WTC11 (cell line): Measurements from ENCODE around the gene FHIT.

Experiments
- FOXJ3 ChIP-seq: sonication (generic); formaldehyde crosslinking; IDR thresholded peaks from 2 replicates; pipeline ENCODE4 v1.9.0; 2021; ENCODE audit warnings: missing genetic modification reagents, mild to moderate bottlenecking, borderline replicate concordance
- TF ChIP-seq, protein P1 (sequence below): sonication (generic); formaldehyde crosslinking; conservative IDR thresholded peaks from 2 replicates; pipeline ENCODE4 v1.8.1; 2022; ENCODE audit warnings: mild to moderate bottlenecking, missing genetic modification reagents
- TF ChIP-seq, protein P2 (sequence below): fragments of 250-450 bp; sonication (Bioruptor Pico); IDR thresholded peaks from 2 replicates; pipeline ENCODE4 v2.1.2; 2022; ENCODE audit warnings: mild to moderate bottlenecking, moderate library complexity
- TF ChIP-seq, protein P3 (sequence below): fragments of 200-600 bp; IDR thresholded peaks from 2 replicates; pipeline ENCODE4 v1.8.0; 2022; ENCODE audit warnings: antibody characterized with exemption
- TF ChIP-seq, protein P4 (sequence below): fragments of 250-450 bp; sonication (Bioruptor Pico); IDR thresholded peaks from 2 replicates; pipeline ENCODE4 v1.9.0; 2021; ENCODE audit warnings: mild to moderate bottlenecking

DNA sequence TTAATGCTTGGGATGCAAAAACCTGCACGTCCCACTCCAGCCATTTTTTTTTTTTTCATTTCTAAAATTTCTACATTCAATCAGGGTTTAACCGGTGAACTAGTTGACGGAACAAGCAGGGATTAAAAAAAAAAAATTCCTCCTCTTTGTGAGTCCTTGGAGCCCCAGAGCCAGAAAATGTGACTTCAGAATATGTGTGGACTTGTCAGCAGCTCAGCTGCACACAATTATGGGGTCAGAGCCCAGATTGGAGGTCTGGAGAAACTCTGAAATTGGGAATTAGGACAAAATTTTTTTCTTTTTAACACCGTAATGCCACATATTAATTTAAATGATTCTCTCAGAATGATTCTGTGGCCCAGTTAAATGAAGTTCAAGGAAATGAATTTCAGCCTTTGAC, 1280.5 kb downstream of the FHIT start:
- TF ChIP-seq, protein P1, sequence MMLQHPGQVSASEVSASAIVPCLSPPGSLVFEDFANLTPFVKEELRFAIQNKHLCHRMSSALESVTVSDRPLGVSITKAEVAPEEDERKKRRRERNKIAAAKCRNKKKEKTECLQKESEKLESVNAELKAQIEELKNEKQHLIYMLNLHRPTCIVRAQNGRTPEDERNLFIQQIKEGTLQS (CRISPR knock-in tag), result no peak
- TF ChIP-seq, protein P2, sequence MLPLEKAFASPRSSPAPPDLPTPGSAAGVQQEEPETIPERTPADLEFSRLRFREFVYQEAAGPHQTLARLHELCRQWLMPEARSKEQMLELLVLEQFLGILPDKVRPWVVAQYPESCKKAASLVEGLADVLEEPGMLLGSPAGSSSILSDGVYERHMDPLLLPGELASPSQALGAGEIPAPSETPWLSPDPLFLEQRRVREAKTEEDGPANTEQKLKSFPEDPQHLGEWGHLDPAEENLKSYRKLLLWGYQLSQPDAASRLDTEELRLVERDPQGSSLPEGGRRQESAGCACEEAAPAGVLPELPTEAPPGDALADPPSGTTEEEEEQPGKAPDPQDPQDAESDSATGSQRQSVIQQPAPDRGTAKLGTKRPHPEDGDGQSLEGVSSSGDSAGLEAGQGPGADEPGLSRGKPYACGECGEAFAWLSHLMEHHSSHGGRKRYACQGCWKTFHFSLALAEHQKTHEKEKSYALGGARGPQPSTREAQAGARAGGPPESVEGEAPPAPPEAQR (CRISPR knock-in tag), result no peak
- TF ChIP-seq, protein P3, sequence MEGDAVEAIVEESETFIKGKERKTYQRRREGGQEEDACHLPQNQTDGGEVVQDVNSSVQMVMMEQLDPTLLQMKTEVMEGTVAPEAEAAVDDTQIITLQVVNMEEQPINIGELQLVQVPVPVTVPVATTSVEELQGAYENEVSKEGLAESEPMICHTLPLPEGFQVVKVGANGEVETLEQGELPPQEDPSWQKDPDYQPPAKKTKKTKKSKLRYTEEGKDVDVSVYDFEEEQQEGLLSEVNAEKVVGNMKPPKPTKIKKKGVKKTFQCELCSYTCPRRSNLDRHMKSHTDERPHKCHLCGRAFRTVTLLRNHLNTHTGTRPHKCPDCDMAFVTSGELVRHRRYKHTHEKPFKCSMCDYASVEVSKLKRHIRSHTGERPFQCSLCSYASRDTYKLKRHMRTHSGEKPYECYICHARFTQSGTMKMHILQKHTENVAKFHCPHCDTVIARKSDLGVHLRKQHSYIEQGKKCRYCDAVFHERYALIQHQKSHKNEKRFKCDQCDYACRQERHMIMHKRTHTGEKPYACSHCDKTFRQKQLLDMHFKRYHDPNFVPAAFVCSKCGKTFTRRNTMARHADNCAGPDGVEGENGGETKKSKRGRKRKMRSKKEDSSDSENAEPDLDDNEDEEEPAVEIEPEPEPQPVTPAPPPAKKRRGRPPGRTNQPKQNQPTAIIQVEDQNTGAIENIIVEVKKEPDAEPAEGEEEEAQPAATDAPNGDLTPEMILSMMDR, result no peak
- TF ChIP-seq, protein P4, sequence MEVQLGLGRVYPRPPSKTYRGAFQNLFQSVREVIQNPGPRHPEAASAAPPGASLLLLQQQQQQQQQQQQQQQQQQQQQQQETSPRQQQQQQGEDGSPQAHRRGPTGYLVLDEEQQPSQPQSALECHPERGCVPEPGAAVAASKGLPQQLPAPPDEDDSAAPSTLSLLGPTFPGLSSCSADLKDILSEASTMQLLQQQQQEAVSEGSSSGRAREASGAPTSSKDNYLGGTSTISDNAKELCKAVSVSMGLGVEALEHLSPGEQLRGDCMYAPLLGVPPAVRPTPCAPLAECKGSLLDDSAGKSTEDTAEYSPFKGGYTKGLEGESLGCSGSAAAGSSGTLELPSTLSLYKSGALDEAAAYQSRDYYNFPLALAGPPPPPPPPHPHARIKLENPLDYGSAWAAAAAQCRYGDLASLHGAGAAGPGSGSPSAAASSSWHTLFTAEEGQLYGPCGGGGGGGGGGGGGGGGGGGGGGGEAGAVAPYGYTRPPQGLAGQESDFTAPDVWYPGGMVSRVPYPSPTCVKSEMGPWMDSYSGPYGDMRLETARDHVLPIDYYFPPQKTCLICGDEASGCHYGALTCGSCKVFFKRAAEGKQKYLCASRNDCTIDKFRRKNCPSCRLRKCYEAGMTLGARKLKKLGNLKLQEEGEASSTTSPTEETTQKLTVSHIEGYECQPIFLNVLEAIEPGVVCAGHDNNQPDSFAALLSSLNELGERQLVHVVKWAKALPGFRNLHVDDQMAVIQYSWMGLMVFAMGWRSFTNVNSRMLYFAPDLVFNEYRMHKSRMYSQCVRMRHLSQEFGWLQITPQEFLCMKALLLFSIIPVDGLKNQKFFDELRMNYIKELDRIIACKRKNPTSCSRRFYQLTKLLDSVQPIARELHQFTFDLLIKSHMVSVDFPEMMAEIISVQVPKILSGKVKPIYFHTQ, result no peak
- TF ChIP-seq FOXJ3, result no peak
